Breast epithelium (tissue), 3 donors: ENCODE results near the gene CRTC3.

ENCODE experiments used
- POLR2A ChIP-seq: fragments of 450-650 bp; IDR thresholded peaks from one replicate; pipeline ENCODE4 v1.6.1; 2016; ENCODE audit warnings: antibody characterized with exemption, mild to moderate bottlenecking, moderate library complexity
- TF ChIP-seq, protein P1 (sequence below), 3 donors: fragments of 450-650 bp; IDR thresholded peaks; one replicate each; pipeline ENCODE4 v1.5.1; 2016 to 2017; ENCODE audit warnings: antibody characterized with exemption in 3 of 3, mild to moderate bottlenecking in 3 of 3, moderate library complexity in 3 of 3

GRCh38 chr15:90690585-90690984 lies 160.9 kb downstream of the CRTC3 start:
- TF ChIP-seq, protein P1, sequence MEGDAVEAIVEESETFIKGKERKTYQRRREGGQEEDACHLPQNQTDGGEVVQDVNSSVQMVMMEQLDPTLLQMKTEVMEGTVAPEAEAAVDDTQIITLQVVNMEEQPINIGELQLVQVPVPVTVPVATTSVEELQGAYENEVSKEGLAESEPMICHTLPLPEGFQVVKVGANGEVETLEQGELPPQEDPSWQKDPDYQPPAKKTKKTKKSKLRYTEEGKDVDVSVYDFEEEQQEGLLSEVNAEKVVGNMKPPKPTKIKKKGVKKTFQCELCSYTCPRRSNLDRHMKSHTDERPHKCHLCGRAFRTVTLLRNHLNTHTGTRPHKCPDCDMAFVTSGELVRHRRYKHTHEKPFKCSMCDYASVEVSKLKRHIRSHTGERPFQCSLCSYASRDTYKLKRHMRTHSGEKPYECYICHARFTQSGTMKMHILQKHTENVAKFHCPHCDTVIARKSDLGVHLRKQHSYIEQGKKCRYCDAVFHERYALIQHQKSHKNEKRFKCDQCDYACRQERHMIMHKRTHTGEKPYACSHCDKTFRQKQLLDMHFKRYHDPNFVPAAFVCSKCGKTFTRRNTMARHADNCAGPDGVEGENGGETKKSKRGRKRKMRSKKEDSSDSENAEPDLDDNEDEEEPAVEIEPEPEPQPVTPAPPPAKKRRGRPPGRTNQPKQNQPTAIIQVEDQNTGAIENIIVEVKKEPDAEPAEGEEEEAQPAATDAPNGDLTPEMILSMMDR (IDR thresholded peaks at IDR 0.05): no peak
- TF ChIP-seq POLR2A: no peak
